T47D (cell line): ENCODE data around the gene DLX2.

Experiments used
- DNase-seq, 2 experiments: peaks; one replicate each; pipeline versions ENCODE4 v3.0.0 to v3.0.0-alpha.2; 2011 to 2012; ENCODE audit warnings: low read depth in 1 of 2, low spot score in 1 of 2
- JUND ChIP-seq: IDR thresholded peaks from 2 replicates; pipeline ENCODE4 v1.6.1; 2012; ENCODE audit warnings: low read depth
- in situ Hi-C: cut with HindIII; loops from 2 replicates; pipeline ENCODE4 v1.10.0; 2016; ENCODE audit warnings: low sequenced_read_pairs, low pct_unique_long_range_greater_than_20kb

The DLX2 gene

DNA sequence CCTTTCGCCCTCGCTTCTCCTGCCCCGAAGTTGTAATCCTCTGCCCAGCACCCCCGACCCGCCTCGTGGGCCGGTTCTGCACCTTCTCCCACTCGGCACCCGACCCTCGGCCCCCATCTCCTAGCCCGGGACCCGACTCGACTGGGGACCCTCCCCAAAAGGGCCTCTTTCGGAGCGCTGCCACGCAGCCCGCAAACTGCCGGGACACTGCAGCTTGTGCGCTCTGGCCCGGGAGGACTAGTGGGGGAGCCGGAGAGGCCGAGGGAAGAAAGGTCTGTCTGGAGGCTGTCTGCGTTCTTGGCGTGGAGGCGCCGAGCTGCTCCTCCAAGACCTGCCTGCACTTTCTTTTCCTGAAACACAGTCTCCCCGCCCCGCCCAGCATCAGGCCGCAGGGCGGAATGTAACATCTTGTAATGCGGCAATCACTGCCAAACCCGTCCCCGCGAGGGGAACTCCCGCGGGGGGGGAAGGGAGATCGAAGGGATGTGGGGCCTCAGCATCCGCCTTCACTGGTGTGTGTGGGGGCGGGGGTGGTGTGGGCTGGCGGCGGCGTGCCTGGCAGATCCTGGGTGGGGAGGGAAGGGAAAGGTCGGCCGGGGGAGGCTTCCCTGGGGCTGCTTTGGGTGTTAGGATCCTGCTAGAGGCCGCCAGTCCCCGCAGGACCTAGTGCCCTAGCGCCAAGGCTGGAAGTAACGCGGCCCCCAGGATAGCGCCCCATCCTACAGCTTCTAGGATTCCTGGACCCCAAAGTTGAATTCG, 7.4 kb downstream of the DLX2 start:
- TF ChIP-seq JUND, result no peak
- in situ Hi-C loops, result no loop called here
- peak; percentile 81 to 93 for DNase-seq

GRCh38 chr2:172094294-172095145, 8.2 kb downstream of the DLX2 start:
- DNase-seq, result peak in 1 of 2 experiments; percentile 66
- in situ Hi-C loops, result no loop called here
- TF ChIP-seq JUND, result no peak

- in situ Hi-C loops, result no loop called here
- no peak for TF ChIP-seq JUND
- DNase-seq, result no peak
Observed at GRCh38 chr2:172093416-172094293, 9.0 kb downstream of the DLX2 start.

DNA sequence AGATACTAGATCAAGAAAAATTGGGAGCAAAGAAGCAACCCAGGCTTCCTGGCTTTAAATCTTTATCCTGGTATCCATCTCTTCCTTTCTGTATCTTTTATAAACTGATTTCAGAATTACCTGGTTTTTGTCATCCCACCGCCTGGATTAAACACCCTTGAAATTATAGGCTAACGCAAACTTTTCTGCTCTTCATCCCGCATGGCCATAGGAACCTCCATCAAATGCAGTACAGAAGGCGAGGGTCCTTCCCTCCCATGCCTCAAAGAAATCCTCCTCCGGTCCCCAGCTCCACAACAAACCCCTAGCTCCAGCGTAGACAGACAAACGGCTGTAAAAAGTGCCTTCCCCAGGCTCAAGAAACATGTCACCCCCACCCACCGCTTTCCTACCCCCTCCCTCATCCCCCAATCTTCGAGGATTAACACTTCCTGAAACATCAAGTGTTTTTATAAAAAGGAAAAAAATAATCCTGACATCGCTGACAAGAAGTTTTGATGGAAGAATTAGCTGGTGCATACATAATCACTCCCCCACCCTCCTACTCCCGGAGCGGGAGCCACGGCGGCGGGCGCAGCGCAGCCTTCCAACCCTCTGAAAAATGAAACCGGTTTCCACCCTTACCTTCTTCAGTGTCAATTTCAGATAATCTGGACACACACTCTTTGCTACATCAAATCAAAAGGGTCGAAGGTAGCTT, 9.8 kb downstream of the DLX2 start:
- no peak for TF ChIP-seq JUND
- in situ Hi-C loops, result no loop called here
- DNase-seq, result no peak

- no peak for DNase-seq
- in situ Hi-C loops, result no loop called here
- TF ChIP-seq JUND, result no peak
Observed at GRCh38 chr2:172091761-172092566, 10.7 kb downstream of the DLX2 start.

- in situ Hi-C loops, result no loop called here
- no peak for TF ChIP-seq JUND
- no peak for DNase-seq
Observed at GRCh38 chr2:172091000-172091641, 11.6 kb downstream of the DLX2 start.

DNA sequence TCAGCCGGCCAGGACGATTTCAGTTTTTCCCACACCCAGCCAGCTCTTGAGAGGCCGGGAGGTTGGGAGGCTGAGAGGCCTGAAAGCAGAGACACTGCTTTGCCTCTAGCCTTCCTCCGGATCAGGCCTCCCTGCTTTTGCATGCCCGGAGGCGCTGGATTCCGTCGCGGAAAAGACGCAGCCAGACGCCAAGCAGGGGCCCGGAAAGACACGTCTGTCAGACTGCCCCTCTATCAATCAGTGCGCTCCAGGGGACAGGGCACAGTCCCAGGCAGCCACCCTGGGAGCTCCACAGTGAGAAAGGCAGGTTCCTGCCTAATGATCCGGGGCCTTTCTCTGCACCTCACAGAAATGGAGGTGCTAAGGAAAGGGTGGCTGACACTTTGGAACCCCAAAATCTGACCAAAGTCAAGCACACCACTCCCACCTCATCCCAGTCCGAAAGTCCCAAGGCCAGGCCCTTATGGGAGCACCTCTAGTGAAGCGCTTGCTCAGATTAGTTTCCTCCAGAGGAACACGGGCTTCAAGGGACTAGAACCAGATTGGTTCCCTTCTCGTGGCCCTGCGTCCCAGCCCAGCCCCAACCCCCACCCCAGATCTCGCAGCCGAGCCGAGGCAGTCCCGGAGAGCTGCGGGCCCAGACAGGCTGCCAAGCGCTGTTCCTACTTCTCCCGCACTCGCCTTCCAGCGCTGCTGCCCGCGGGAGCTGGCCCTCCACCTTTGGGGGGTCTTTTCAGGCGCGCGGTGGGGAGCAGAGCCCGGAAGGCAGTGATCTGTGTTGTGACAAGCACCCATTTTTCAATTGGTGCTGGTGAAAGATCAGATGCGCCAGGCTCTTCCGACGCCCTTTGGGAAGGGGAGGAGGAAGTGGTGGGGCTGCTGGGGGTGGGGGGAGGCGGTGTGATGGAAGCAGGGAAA, 12.4 kb downstream of the DLX2 start:
- TF ChIP-seq JUND, result no peak
- in situ Hi-C loops, result no loop called here

GRCh38 chr2:172089633-172090032, 13.1 kb downstream of the DLX2 start:
- in situ Hi-C loops, result no loop called here
- TF ChIP-seq JUND, result no peak
- DNase-seq, result no peak

More for the DNA sequence above, 12.4 kb downstream of the DLX2 start:
- no peak for DNase-seq

DNA sequence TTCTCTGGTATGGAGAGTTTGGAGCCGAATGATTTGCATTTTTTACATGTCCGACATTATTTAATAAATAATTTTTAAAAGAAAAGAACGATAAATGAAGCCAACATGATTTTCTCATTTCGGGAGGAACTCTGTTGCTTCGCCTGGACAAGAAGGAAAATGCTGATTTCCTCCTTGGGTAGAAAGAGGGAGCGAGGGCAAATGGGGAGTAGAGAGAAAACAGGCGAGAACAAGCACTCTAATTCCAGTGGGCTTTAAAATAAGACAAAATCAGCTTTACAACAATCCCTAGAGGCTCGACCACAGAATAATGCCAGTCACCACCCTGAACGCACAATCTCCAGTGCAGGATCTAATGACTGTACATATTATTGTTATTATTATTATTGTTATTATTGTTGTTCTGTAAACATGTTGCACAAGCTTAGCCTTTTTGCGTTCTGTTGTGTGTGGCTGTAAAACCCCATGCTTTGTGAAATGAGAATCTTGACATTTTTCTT, 13.6 kb downstream of the DLX2 start:
- DNase-seq, result no peak
- in situ Hi-C loops, result no loop called here
- no peak for TF ChIP-seq JUND
